Mucosa of stomach (tissue), 1 donor: ENCODE data around the gene GPR65.

Experiments used
- H3K27me3 ChIP-seq: one replicate; pipeline ENCODE4 v1.7.0; 2013; ENCODE audit warnings: mild to moderate bottlenecking, low read length; ENCODE audit not compliant: control insufficient read depth, insufficient read depth
- H3K36me3 ChIP-seq: one replicate; pipeline ENCODE4 v1.7.0; 2013; ENCODE audit warnings: low read length; ENCODE audit not compliant: control insufficient read depth, insufficient read depth
- H3K4me1 ChIP-seq: one replicate; pipeline ENCODE4 v1.7.0; 2013; ENCODE audit warnings: mild to moderate bottlenecking, low read length; ENCODE audit not compliant: control insufficient read depth, insufficient read depth
- H3K4me3 ChIP-seq: one replicate; pipeline ENCODE4 v1.7.0; 2013; ENCODE audit warnings: low read length
- H3K9ac ChIP-seq: one replicate; pipeline ENCODE4 v1.7.0; 2013; ENCODE audit warnings: mild to moderate bottlenecking, low read length, moderate library complexity
- H3K9me3 ChIP-seq: one replicate; pipeline ENCODE4 v1.7.0; 2013; ENCODE audit warnings: mild to moderate bottlenecking, low read length, moderate library complexity; ENCODE audit not compliant: control insufficient read depth
- donor health status: Pancreatic carcinoma.

The GPR65 gene, protein sequence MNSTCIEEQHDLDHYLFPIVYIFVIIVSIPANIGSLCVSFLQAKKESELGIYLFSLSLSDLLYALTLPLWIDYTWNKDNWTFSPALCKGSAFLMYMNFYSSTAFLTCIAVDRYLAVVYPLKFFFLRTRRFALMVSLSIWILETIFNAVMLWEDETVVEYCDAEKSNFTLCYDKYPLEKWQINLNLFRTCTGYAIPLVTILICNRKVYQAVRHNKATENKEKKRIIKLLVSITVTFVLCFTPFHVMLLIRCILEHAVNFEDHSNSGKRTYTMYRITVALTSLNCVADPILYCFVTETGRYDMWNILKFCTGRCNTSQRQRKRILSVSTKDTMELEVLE

GRCh38 chr14:88005050-88005481 lies at the start of gene GPR65:
Gene GPR65 (plus strand): TSS chr14:88005135. CDS start chr14:88010848, 5,713 bp downstream.
- Histone ChIP-seq H3K4me1 (no peaks in the 10 kb centered on the region), H3K27me3 (no peaks in the 10 kb centered on the region), H3K9ac (no peak within 1 kb of the TSS), H3K36me3 (no peaks in the 10 kb centered on the region), H3K9me3 (no peaks in the 10 kb centered on the region), H3K4me3 (no peak within 1 kb of the TSS)

DNA sequence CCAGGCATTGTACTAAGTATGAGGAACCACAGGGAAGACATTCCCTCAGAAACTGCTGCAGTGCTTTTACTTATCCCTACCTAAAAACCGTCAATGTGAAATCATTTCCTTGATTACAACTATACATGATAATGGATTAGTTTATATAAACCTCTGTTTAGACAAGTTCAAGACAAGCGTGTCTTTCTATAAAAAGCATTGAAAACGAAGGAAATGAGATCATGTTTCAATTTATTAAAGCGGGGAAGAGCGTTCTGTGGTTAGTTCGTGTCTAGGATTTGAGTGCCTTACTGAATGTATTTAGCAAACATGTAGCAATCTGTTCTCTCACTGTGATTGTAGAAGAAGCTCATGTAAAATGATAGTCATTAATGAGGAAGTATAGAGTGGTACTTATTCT lies 49.4 kb upstream of the GPR65 start:
- Histone ChIP-seq H3K4me3 (no peak overlapping the region), H3K9ac (no peak overlapping the region), H3K27me3 (no peaks in the 10 kb centered on the region), H3K36me3 (no peaks in the 10 kb centered on the region), H3K9me3 (no peaks in the 10 kb centered on the region), H3K4me1 (peaks cover 5% of the 10 kb centered on the region)

DNA sequence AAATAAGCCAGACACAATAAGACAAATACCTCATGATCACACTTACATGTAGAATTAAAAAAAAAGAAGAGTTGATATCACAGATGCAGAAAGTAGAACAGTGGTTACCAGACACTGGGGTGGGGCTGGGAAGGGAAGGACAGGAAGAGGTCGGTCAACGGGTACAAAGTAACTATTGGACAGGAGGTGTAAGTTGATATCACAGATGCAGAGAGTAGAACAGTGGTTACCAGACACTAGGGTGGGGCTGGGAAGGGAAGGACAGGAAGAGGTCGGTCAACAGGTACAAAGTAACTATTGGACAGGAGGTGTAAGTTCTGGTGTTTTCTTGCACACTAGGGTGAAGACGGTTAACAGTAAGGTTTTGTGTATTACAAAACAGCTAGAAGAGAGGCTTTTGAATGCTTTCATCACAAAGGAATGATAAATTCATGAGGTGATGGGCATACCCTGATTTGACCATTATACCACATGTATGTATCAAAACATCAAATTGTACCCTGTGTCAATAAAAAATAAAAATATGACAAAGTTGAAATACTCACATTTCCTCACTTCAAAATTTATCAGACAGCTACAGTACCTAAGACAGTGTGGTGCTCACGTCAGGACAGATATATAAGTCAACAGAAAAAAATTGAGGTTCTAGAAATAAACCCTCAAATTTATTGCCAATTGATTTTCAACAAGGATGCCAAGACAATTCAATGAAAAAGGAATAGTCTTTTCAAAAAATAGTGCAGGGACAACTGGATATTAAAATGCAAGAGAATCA lies 44.7 kb upstream of the GPR65 start:
- H3K27me3 ChIP-seq: no peaks in the 10 kb centered on the region
- no peak overlapping the region for H3K4me3 ChIP-seq
- H3K9ac ChIP-seq: no peak overlapping the region
- no peaks in the 10 kb centered on the region for H3K4me1 ChIP-seq
- no peaks in the 10 kb centered on the region for H3K9me3 ChIP-seq
- no peaks in the 10 kb centered on the region for H3K36me3 ChIP-seq

DNA sequence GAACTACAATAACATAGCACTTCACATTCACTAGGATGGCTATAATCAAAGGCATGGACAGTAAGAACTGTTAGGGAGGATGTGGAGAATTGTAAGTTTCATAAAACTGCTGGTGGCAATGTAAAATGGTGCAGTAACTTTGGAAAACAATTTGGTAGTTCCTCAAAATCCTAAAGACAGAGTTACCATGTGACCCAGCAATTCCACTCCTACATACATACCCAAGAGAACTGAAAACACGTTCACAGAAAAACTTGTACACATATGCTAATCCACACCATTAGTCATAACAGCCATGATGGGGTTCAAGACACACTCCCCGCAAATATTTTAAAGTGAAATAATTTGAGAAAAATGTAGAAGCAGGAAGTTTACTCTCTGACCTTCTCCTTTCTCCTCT lies 43.7 kb upstream of the GPR65 start:
- no peaks in the 10 kb centered on the region for H3K36me3 ChIP-seq
- H3K27me3 ChIP-seq: no peaks in the 10 kb centered on the region
- H3K9me3 ChIP-seq: no peaks in the 10 kb centered on the region
- no peaks in the 10 kb centered on the region for H3K4me1 ChIP-seq
- H3K9ac ChIP-seq: no peak overlapping the region
- no peak overlapping the region for H3K4me3 ChIP-seq

DNA sequence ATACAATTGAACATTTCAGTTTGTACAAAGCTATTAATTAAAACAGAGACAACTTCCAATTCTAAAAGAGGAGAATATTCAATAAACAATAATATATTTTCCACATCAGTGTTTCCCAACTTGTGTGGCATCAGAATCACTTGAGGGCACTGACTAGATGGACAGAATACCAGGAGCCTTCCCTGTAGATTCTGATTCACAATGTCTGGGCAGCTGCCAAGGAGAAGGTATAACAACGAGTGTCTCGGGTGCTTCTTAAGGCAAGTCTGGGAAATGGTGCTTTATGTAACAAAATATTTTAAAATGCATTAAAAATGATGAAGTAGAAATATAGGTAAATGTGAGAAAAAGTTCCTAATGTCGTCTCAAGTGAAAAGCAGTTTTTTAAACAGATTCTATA lies 38.1 kb upstream of the GPR65 start:
- H3K9ac ChIP-seq: no peak overlapping the region
- H3K4me3 ChIP-seq: no peak overlapping the region
- H3K9me3 ChIP-seq: no peaks in the 10 kb centered on the region
- no peaks in the 10 kb centered on the region for H3K27me3 ChIP-seq
- H3K4me1 ChIP-seq: no peaks in the 10 kb centered on the region
- no peaks in the 10 kb centered on the region for H3K36me3 ChIP-seq

- H3K9ac ChIP-seq: no peak overlapping the region
- no peaks in the 10 kb centered on the region for H3K36me3 ChIP-seq
- no peaks in the 10 kb centered on the region for H3K9me3 ChIP-seq
- H3K27me3 ChIP-seq: no peaks in the 10 kb centered on the region
- H3K4me3 ChIP-seq: no peak overlapping the region
- no peaks in the 10 kb centered on the region for H3K4me1 ChIP-seq
Measured at GRCh38 chr14:87967496-87967895, 37.4 kb upstream of the GPR65 start.

DNA sequence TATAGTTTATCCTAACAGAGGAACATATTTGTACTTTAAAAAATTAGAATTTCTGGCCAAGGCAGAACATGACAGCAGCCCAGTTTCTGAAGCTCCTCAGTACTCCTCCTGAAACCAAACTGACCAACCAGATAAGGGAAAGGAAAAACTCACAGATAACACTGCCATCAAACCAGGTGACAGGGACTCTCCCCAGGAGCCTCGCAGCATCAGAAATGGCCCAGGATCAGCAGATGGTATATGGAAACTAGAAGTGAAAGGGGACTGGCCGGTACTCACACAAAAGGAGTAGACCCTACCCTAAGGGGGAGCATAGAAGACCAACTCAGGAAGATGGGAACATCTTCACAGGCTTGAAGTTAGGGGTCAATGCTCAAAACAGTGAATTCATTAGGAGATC lies 33.9 kb upstream of the GPR65 start:
- H3K36me3 ChIP-seq: no peaks in the 10 kb centered on the region

DNA sequence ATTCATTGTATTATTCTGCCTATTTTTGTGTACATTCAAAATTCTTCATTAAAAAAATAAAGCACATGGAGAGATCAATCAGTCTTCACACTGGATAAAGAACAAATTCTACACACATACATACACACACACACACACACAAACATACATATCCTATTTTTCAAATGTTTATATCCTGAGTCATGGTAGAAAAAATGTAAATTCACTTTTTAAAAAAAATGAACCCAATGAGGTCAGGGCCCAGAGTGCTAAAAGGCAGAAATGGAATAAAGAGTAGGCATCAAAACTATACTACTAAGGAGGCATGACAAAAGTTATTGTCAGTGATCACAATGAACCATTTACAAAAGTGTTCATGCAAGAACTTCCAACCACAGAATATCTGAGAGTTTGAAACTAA lies 29.3 kb upstream of the GPR65 start:
- no peaks in the 10 kb centered on the region for H3K36me3 ChIP-seq
- no peak overlapping the region for H3K4me3 ChIP-seq
- H3K4me1 ChIP-seq: no peaks in the 10 kb centered on the region
- no peaks in the 10 kb centered on the region for H3K27me3 ChIP-seq
- no peaks in the 10 kb centered on the region for H3K9me3 ChIP-seq
- H3K9ac ChIP-seq: no peak overlapping the region

More for the DNA sequence above, 33.9 kb upstream of the GPR65 start:
- no peak overlapping the region for H3K4me3 ChIP-seq
- H3K9ac ChIP-seq: no peak overlapping the region
- no peaks in the 10 kb centered on the region for H3K9me3 ChIP-seq
- H3K27me3 ChIP-seq: no peaks in the 10 kb centered on the region
- no peaks in the 10 kb centered on the region for H3K4me1 ChIP-seq

DNA sequence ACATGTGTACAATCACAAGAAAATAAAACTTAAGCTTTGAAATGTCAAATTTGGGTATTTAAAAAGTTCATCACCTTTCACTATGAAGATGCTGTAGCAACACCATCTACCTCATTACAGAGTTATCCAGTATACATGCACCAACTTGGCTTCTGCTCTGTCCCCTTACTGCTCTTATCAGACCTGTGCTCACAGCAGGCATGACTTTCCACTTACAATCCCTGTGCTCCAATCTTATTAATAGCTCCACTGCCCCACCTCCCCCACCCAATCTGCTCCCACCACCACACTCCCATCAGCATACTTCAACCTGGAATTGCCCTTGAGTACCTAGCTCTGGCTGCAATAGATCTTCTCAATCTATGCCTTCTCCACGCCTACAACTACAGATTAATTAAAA lies 25.2 kb upstream of the GPR65 start:
- H3K9me3 ChIP-seq: no peaks in the 10 kb centered on the region
- H3K4me3 ChIP-seq: no peak overlapping the region
- no peaks in the 10 kb centered on the region for H3K27me3 ChIP-seq
- no peak overlapping the region for H3K9ac ChIP-seq
- no peaks in the 10 kb centered on the region for H3K4me1 ChIP-seq
- H3K36me3 ChIP-seq: no peaks in the 10 kb centered on the region

DNA sequence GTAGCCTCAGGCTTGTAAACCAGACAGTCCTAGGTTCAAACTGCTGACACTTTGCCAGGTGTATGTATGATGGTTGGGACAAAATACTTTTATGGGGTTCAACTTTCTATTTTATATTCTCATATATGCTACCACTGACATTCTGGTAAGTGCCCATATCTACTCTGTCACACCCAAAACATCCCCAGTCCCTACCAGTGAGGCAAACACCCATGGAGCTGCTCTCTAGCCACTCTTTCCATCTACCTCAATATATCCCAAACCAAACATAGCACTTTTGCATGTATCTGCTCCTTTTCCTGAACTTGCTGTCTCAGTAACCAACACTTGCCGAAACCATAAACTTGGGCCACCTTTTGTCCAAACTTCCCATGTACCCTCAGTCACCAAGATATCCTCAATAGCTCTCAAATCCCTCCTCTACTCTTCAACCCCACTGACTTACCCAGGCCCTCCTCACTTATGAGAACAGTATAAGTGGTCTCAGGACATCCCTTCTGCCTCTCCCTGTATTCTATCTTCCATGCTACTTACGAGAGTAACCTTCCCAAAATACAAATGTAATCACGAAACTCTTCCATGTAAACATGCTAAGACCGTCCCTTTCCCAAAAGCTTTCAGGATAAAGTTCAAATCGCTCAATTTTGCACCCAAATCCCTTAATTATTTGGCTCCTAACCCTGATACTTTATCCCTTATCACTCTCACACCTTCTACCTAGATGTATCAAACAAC lies 15.5 kb upstream of the GPR65 start:
- no peaks in the 10 kb centered on the region for H3K9me3 ChIP-seq
- H3K9ac ChIP-seq: no peak overlapping the region
- no peaks in the 10 kb centered on the region for H3K27me3 ChIP-seq
- H3K4me1 ChIP-seq: peaks cover 5% of the 10 kb centered on the region
- no peak overlapping the region for H3K4me3 ChIP-seq
- no peaks in the 10 kb centered on the region for H3K36me3 ChIP-seq

GRCh38 chr14:87989956-87990299 lies 15.0 kb upstream of the GPR65 start:
- H3K9me3 ChIP-seq: no peaks in the 10 kb centered on the region
- H3K9ac ChIP-seq: no peak overlapping the region
- no peaks in the 10 kb centered on the region for H3K36me3 ChIP-seq
- H3K4me1 ChIP-seq: peaks cover 6% of the 10 kb centered on the region
- no peaks in the 10 kb centered on the region for H3K27me3 ChIP-seq
- H3K4me3 ChIP-seq: no peak overlapping the region

GRCh38 chr14:87990682-87991081 lies 14.3 kb upstream of the GPR65 start:
- Histone ChIP-seq H3K9me3 (no peaks in the 10 kb centered on the region), H3K4me3 (no peak overlapping the region), H3K27me3 (no peaks in the 10 kb centered on the region), H3K4me1 (peaks cover 13% of the 10 kb centered on the region), H3K9ac (no peak overlapping the region), H3K36me3 (no peaks in the 10 kb centered on the region)
